HEK293T (cell line): ENCODE data around the gene LMCD1.

Source experiments
- CTCF ChIA-PET: fragments of 350-600 bp; formaldehyde crosslinking; extraction: SDS; loops from one replicate; lab custom pipeline; 2021; ENCODE audit warnings: antibody characterized with exemption, inconsistent platforms; lab: Yijun Ruan, JAX
- POLR2A ChIA-PET: fragments of 350-600 bp; formaldehyde crosslinking; extraction: SDS; loops from one replicate; lab custom pipeline; 2020; ENCODE audit warnings: antibody characterized with exemption, inconsistent platforms; lab: Yijun Ruan, JAX
- DNase-seq: peaks from one replicate; pipeline ENCODE4 v3.0.0; 2012; ENCODE audit warnings: mixed read lengths; ENCODE audit errors: extremely low spot score
- ARNT ChIP-seq: fragments of 450-650 bp; IDR thresholded peaks from 2 replicates; pipeline ENCODE4 v1.6.1; 2017; ENCODE audit warnings: mild to moderate bottlenecking
- BHLHE40 ChIP-seq: fragments of 450-650 bp; IDR thresholded peaks from 2 replicates; pipeline ENCODE4 v1.6.1; 2016; ENCODE audit warnings: mild to moderate bottlenecking, moderate library complexity, borderline replicate concordance
- CTBP1 ChIP-seq: fragments of 450-650 bp; IDR thresholded peaks from 2 replicates; pipeline ENCODE4 v1.6.1; 2016; ENCODE audit warnings: borderline replicate concordance
- ELF4 ChIP-seq: fragments of 450-650 bp; IDR thresholded peaks from 2 replicates; pipeline ENCODE4 v1.6.1; 2017; ENCODE audit warnings: antibody characterized with exemption
- FOXA1 ChIP-seq: fragments of 450-650 bp; IDR thresholded peaks from 2 replicates; pipeline ENCODE4 v1.6.1; 2016; ENCODE audit warnings: mild to moderate bottlenecking
- FOXK2 ChIP-seq: fragments of 450-650 bp; IDR thresholded peaks from 2 replicates; pipeline ENCODE4 v1.6.1; 2016; ENCODE audit warnings: mild to moderate bottlenecking
- FOXM1 ChIP-seq: fragments of 450-650 bp; IDR thresholded peaks from 2 replicates; pipeline ENCODE4 v1.6.1; 2017; ENCODE audit warnings: mild to moderate bottlenecking, borderline replicate concordance
- HDGF ChIP-seq: fragments of 450-650 bp; IDR thresholded peaks from 2 replicates; pipeline ENCODE4 v1.6.1; 2017; ENCODE audit warnings: antibody characterized with exemption, borderline replicate concordance
- L3MBTL2 ChIP-seq: fragments of 450-650 bp; conservative IDR thresholded peaks from 2 replicates; pipeline ENCODE4 v1.6.1; 2016; ENCODE audit warnings: mild to moderate bottlenecking
- LEF1 ChIP-seq: fragments of 450-650 bp; IDR thresholded peaks from 2 replicates; pipeline ENCODE4 v1.6.1; 2017; ENCODE audit warnings: mild to moderate bottlenecking, borderline replicate concordance
- NFRKB ChIP-seq: fragments of 450-650 bp; IDR thresholded peaks from 2 replicates; pipeline ENCODE4 v1.6.1; 2016; ENCODE audit warnings: mild to moderate bottlenecking, moderate library complexity
- PKNOX1 ChIP-seq: fragments of 450-650 bp; IDR thresholded peaks from 2 replicates; pipeline ENCODE4 v1.6.1; 2016
- SP1 ChIP-seq: fragments of 450-650 bp; IDR thresholded peaks from 2 replicates; pipeline ENCODE4 v1.6.1; 2017
- SUZ12 ChIP-seq: fragments of 450-650 bp; IDR thresholded peaks from 2 replicates; pipeline ENCODE4 v1.6.1; 2016; ENCODE audit warnings: mild to moderate bottlenecking
- TARDBP ChIP-seq: fragments of 450-650 bp; IDR thresholded peaks from 2 replicates; pipeline ENCODE4 v1.6.1; 2016
- ZNF384 ChIP-seq: fragments of 450-650 bp; IDR thresholded peaks from 2 replicates; pipeline ENCODE4 v1.6.1; 2016

Gene LMCD1

GRCh38 chr3:8458238-8458661 is 43.4 kb upstream of the LMCD1 start:
- ChIA-PET POLR2A (no interaction called here), CTCF (no interaction called here)
- TF ChIP-seq L3MBTL2 (no peak), ELF4 (no peak), FOXK2 (no peak), FOXM1 (no peak), LEF1 (no peak), TARDBP (no peak), CTBP1 (no peak), SUZ12 (no peak), SP1 (no peak), NFRKB (no peak), PKNOX1 (no peak), BHLHE40 (no peak), HDGF (no peak), ZNF384 (no peak), ARNT (no peak)
- DNase-seq = no peak

GRCh38 chr3:8458711-8459110 is 42.9 kb upstream of the LMCD1 start:
- no peak for DNase-seq
- CTCF ChIA-PET = no interaction called here
- no peak for TF ChIP-seq SP1
- no peak for TF ChIP-seq SUZ12
- TF ChIP-seq FOXM1 = no peak
- TF ChIP-seq HDGF = no peak
- no peak for TF ChIP-seq ZNF384
- TF ChIP-seq CTBP1 = no peak
- TF ChIP-seq PKNOX1 = no peak
- no peak for TF ChIP-seq LEF1
- TF ChIP-seq BHLHE40 = no peak
- POLR2A ChIA-PET = no interaction called here

- CTCF ChIA-PET = no interaction called here
These were observed 41.4 kb upstream of the LMCD1 start for GRCh38 chr3:8460050-8460708.

GRCh38 chr3:8460815-8461456 is 40.7 kb upstream of the LMCD1 start:
- DNase-seq = no peak
- ChIA-PET POLR2A (no interaction called here), CTCF (no interaction called here)
- no peak for TF ChIP-seq PKNOX1
- no peak for TF ChIP-seq SUZ12
- TF ChIP-seq CTBP1 = no peak
- no peak for TF ChIP-seq HDGF
- no peak for TF ChIP-seq ARNT
- TF ChIP-seq NFRKB = no peak
- no peak for TF ChIP-seq ELF4
- no peak for TF ChIP-seq FOXM1
- TF ChIP-seq SP1 = no peak
- TF ChIP-seq FOXK2 = no peak
- no peak for TF ChIP-seq BHLHE40

More at GRCh38 chr3:8460050-8460708, 41.4 kb upstream of the LMCD1 start:
- no peak for DNase-seq
- no peak for TF ChIP-seq HDGF
- TF ChIP-seq ELF4 = no peak
- TF ChIP-seq ARNT = no peak
- POLR2A ChIA-PET = no interaction called here

GRCh38 chr3:8464668-8465067 is 37.0 kb upstream of the LMCD1 start:
- POLR2A ChIA-PET = no interaction called here
- no peak for DNase-seq
- TF ChIP-seq FOXA1 (no peak), NFRKB (no peak), BHLHE40 (no peak), HDGF (no peak), SP1 (no peak), L3MBTL2 (no peak), ELF4 (no peak), PKNOX1 (no peak)
- CTCF ChIA-PET = no interaction called here

- no peak for DNase-seq
- POLR2A ChIA-PET = no interaction called here
- TF ChIP-seq FOXA1 (no peak), PKNOX1 (no peak), SUZ12 (no peak), TARDBP (no peak), BHLHE40 (no peak), FOXK2 (no peak), LEF1 (no peak), SP1 (no peak), ELF4 (no peak), HDGF (no peak)
- CTCF ChIA-PET = no interaction called here
These were observed 35.1 kb upstream of the LMCD1 start for GRCh38 chr3:8466526-8466925.
